ENCODE results near the gene PTPRN2. TPM values are rescaled to one million over a fixed set of nuclear protein-coding genes. Genes with fewer than 3 reads are reported as not detected.

The PTPRN2 gene
- polyA plus RNA-seq, 1 of the 3 experiments (the other 2 are of a cell fraction), result 4.0 TPM

- ChIA-PET CTCF (interaction anchor here (0.6 to 1.4 kb wide), 2 partner anchors 194 to 222 kb away, joined by 3 read pairs; no protein-coding TSS in a partner anchor), POLR2A (no interaction called here)
- Histone ChIP-seq H3K36me3 (replicated peaks in 1 of 2; ENCODE audit: control insufficient read depth in 1 of 2, insufficient read depth in 2 of 2, low read length in 1 of 2) (no peaks in the 10 kb centered on the region), H3F3A (replicated peaks; ENCODE audit: insufficient read depth) (no peaks in the 10 kb centered on the region), H2AFZ (ENCODE audit: low read depth) (no peak overlapping the region), H3K79me2 (ENCODE audit: insufficient read depth) (no peaks in the 10 kb centered on the region), H3K27ac (ENCODE audit: low read depth in 2 of 2, low read length in 1 of 2) (no peak overlapping the region), H3K4me2 (no peak overlapping the region), H4K20me1 (ENCODE audit: insufficient read depth) (no peaks in the 10 kb centered on the region), H3K4me3 (ENCODE audit: low read depth in 2 of 2, low read length in 1 of 2) (no peak overlapping the region), H3K4me1 (ENCODE audit: control insufficient read depth in 1 of 2, insufficient read depth in 2 of 2, low read depth in 1 of 2, low read length in 1 of 2) (peaks cover 0 to 28% of the 10 kb centered on the region in 2 experiments; a peak in 1 of 4 replicates), H3K9ac (no peak overlapping the region), H3K9me3 (0 out of 2 replicates have a peak, but pooled peaks cover 5% of the 10 kb centered on the region), H3K27me3 (ENCODE audit: insufficient read depth) (no peaks in the 10 kb centered on the region), H3K9me2 (no peaks in the 10 kb centered on the region)
- WGBS (ENCODE audit: low lambda C conversion rate), result 55% methylated on average over 27 of the region's 29 CpGs
- no peak for DNase-seq
- TF ChIP-seq POLR2AphosphoS5 (IDR thresholded peaks at IDR 0.05; ENCODE audit: low read depth, low read length) (no peak), MEF2A (IDR thresholded peaks at IDR 0.05; ENCODE audit: borderline replicate concordance, low read depth) (no peak), NFIC (IDR thresholded peaks at IDR 0.05; ENCODE audit: borderline replicate concordance) (no peak), CHD2 (IDR thresholded peaks at IDR 0.05; ENCODE audit: low read length, partially characterized antibody) (no peak), USF1 (IDR thresholded peaks at IDR 0.05; ENCODE audit: borderline replicate concordance, low read depth) (no peak), RXRA (IDR thresholded peaks at IDR 0.05; ENCODE audit: borderline replicate concordance, low read depth) (no peak), SMC3 (IDR thresholded peaks at IDR 0.05; ENCODE audit: low read depth, low read length) (no peak), TEAD4 (IDR thresholded peaks at IDR 0.05; ENCODE audit: borderline replicate concordance, insufficient read depth) (no peak), FOXM1 (IDR thresholded peaks at IDR 0.05; ENCODE audit: low read depth) (no peak), USF2 (IDR thresholded peaks at IDR 0.05; ENCODE audit: borderline replicate concordance, low read depth, low read length) (no peak), EZH2phosphoT487 (IDR thresholded peaks at IDR 0.05; ENCODE audit: borderline replicate concordance, low read depth) (no peak), ZBTB33 (IDR thresholded peaks at IDR 0.05; ENCODE audit: borderline replicate concordance, low read depth) (no peak), ELF1 (IDR thresholded peaks at IDR 0.05) (no peak), EP300 (IDR thresholded peaks at IDR 0.05; ENCODE audit: borderline replicate concordance in 1 of 2, low read depth in 1 of 2, low read length in 1 of 2) (no peak), IRF3 (IDR thresholded peaks at IDR 0.05; ENCODE audit: low read depth, low read length) (no peak), FOSL2 (IDR thresholded peaks at IDR 0.05; ENCODE audit: borderline replicate concordance, low read depth) (no peak), TAF1 (IDR thresholded peaks at IDR 0.05; ENCODE audit: borderline replicate concordance, low read depth, low read length) (no peak), MAX (IDR thresholded peaks at IDR 0.05; ENCODE audit: low read depth) (no peak)
Observed at GRCh38 chr7:158277219-158278141, 310.1 kb downstream of the PTPRN2 start.
